HCT116 (cell line): ENCODE data around the gene ANXA2. TPM values are rescaled to one million over a fixed set of nuclear protein-coding genes. Genes with fewer than 3 reads are reported as not detected.

Source experiments
- ATAC-seq: fragments of 200-7000 bp; cut with Tn5 transposase; 2 replicates; pipeline ENCODE4 v1.9.1; 2020; ENCODE audit warnings: mild to moderate bottlenecking, moderate library complexity
- BruUV-seq: library from RNA; stranded (reverse); fragments of 400-500 nt; replicated peaks from 2 replicates; lab custom pipeline; 2021; lab: Mats Ljungman, UMichigan
- CTCF ChIA-PET: fragments of 300-600 bp; sonication (Branson Sonifier 250); formaldehyde crosslinking; loops from one replicate; lab custom pipeline; 2021; ENCODE audit warnings: antibody characterized with exemption; lab: Charles Lee
- POLR2A ChIA-PET: fragments of 300-600, 350-600 bp; sonication (Branson Sonifier 250); formaldehyde crosslinking; loops from one replicate; lab custom pipeline; 2021; ENCODE audit warnings: antibody characterized with exemption; lab: Charles Lee
- RAD21 ChIA-PET, 2 experiments: fragments of 300-600 bp; sonication (Branson Sonifier 250); formaldehyde crosslinking; loops; one replicate each; lab custom pipeline; 2023; ENCODE audit warnings: low total read pairs in 2 of 2; ENCODE audit not compliant: uncharacterized antibody in 2 of 2, unreplicated experiment in 2 of 2, low non-redundant PET in 1 of 2; lab: Charles Lee
- DNase-seq: peaks from one replicate; pipeline ENCODE4 v3.0.0-alpha.2; 2010; ENCODE audit warnings: low read depth, low spot score
- H2AFZ ChIP-seq: fragments of 200-600 bp; shearing (Covaris generic), sonication (generic); 2 replicates; pipeline ENCODE4 v1.6.1; 2017; ENCODE audit warnings: low read depth, mixed run types, mixed read lengths, antibody characterized with exemption, low read length; ENCODE audit not compliant: poor library complexity, severe bottlenecking
- H3K27ac ChIP-seq: 2 replicates; pipeline ENCODE4 v1.5.1; 2012; ENCODE audit warnings: low read depth, low read length
- H3K27me3 ChIP-seq: fragments of 200-600 bp; sonication (generic); 2 replicates; pipeline ENCODE4 v1.6.1; 2016; ENCODE audit warnings: mixed run types, low read length, mixed read lengths; ENCODE audit not compliant: insufficient read depth
- H3K36me3 ChIP-seq, 2 experiments: fragments of 200-500 bp in 1 of 2; fragments of 200-600 bp in 1 of 2; sonication (Bioruptor generic) in 1 of 2; sonication (generic) in 1 of 2; 2 replicates each; pipeline versions ENCODE4 v1.5.1 to v1.6.1; 2014 to 2016; ENCODE audit warnings: low read length in 2 of 2, inconsistent platforms in 1 of 2, mixed read lengths in 1 of 2, mixed run types in 1 of 2; ENCODE audit not compliant: insufficient read depth in 2 of 2, control insufficient read depth in 1 of 2
- H3K4me1 ChIP-seq, 2 experiments: fragments of 200-600 bp in 1 of 2; sonication (generic) in 1 of 2; 2 replicates each; pipeline versions ENCODE4 v1.5.1 to v1.6.1; 2012 to 2017; ENCODE audit warnings: low read length in 2 of 2, inconsistent platforms in 1 of 2, mild to moderate bottlenecking in 1 of 2, mixed read lengths in 1 of 2, mixed run types in 1 of 2, moderate library complexity in 1 of 2; ENCODE audit not compliant: insufficient read depth in 2 of 2, control insufficient read depth in 1 of 2
- H3K4me2 ChIP-seq: fragments of 200-600 bp; sonication (generic); 2 replicates; pipeline ENCODE4 v1.6.1; 2017; ENCODE audit warnings: mixed run types, low read length, mixed read lengths
- H3K4me3 ChIP-seq, 2 experiments: fragments of 200-600 bp in 1 of 2; sonication (generic) in 1 of 2; replicated peaks in 1 of 2; 2 replicates each; pipeline ENCODE4 v1.5.1; 2011 to 2016; ENCODE audit warnings: low read length in 2 of 2, control low read depth in 1 of 2, low read depth in 1 of 2, mild to moderate bottlenecking in 1 of 2, mixed read lengths in 1 of 2, mixed run types in 1 of 2
- H3K79me2 ChIP-seq: fragments of 200-600 bp; sonication (generic); 2 replicates; pipeline ENCODE4 v1.6.1; 2017; ENCODE audit warnings: mild to moderate bottlenecking, mixed run types, low read length, moderate library complexity, mixed read lengths; ENCODE audit not compliant: insufficient read depth
- H3K9ac ChIP-seq: fragments of 200-600 bp; sonication (generic); 2 replicates; pipeline ENCODE4 v1.6.1; 2016; ENCODE audit warnings: low read length, mixed read lengths
- H3K9me2 ChIP-seq: fragments of 200-600 bp; sonication (generic), shearing (Covaris generic); 2 replicates; pipeline ENCODE4 v1.6.1; 2017; ENCODE audit warnings: mixed run types, mild to moderate bottlenecking, moderate library complexity; ENCODE audit not compliant: insufficient read depth
- H3K9me3 ChIP-seq, 2 experiments: fragments of 200-500 bp in 1 of 2; fragments of 200-600 bp in 1 of 2; sonication (Bioruptor generic) in 1 of 2; sonication (generic) in 1 of 2; 2 replicates each; pipeline ENCODE4 v1.6.1; 2014 to 2017; ENCODE audit warnings: low read length in 2 of 2, mixed read lengths in 2 of 2, inconsistent platforms in 1 of 2, low read depth in 1 of 2, mild to moderate bottlenecking in 1 of 2, mixed run types in 1 of 2, moderate library complexity in 1 of 2; ENCODE audit not compliant: control insufficient read depth in 1 of 2, insufficient read depth in 1 of 2
- H4K20me1 ChIP-seq: fragments of 200-600 bp; sonication (generic), shearing (Covaris generic); 2 replicates; pipeline ENCODE4 v1.6.1; 2017; ENCODE audit warnings: mixed run types, mild to moderate bottlenecking, moderate library complexity; ENCODE audit not compliant: insufficient read depth
- CBX3 ChIP-seq: IDR thresholded peaks from 2 replicates; pipeline ENCODE4 v1.6.1; 2012; ENCODE audit warnings: low read depth
- CEBPB ChIP-seq: IDR thresholded peaks from 2 replicates; pipeline ENCODE4 v1.6.1; 2012; ENCODE audit warnings: low read depth
- EGR1 ChIP-seq: IDR thresholded peaks from 2 replicates; pipeline ENCODE4 v1.6.1; 2012; ENCODE audit warnings: low read depth
- ELF1 ChIP-seq: IDR thresholded peaks from 2 replicates; pipeline ENCODE4 v1.6.1; 2012; ENCODE audit warnings: low read depth, borderline replicate concordance
- EZH2 ChIP-seq: fragments of 200-600 bp; sonication (generic); IDR thresholded peaks from 2 replicates; pipeline ENCODE4 v1.6.1; 2017; ENCODE audit warnings: antibody characterized with exemption, mixed run types
- FOSL1 ChIP-seq: IDR thresholded peaks from 2 replicates; pipeline ENCODE4 v1.6.1; 2012; ENCODE audit warnings: low read depth
- JUND ChIP-seq: IDR thresholded peaks from 2 replicates; pipeline ENCODE4 v1.6.1; 2012
- POLR2AphosphoS5 ChIP-seq: IDR thresholded peaks from 2 replicates; pipeline ENCODE4 v1.6.1; 2011; ENCODE audit warnings: mild to moderate bottlenecking, low read depth, low read length, moderate library complexity
- RAD21 ChIP-seq: IDR thresholded peaks from 2 replicates; pipeline ENCODE4 v1.6.1; 2012; ENCODE audit warnings: low read depth, mild to moderate bottlenecking
- SRF ChIP-seq: IDR thresholded peaks from 2 replicates; pipeline ENCODE4 v1.6.1; 2012; ENCODE audit warnings: low read depth
- YY1 ChIP-seq: IDR thresholded peaks from 2 replicates; pipeline ENCODE4 v1.6.1; 2011; ENCODE audit warnings: low read length, low read depth, moderate library complexity, mild to moderate bottlenecking; ENCODE audit not compliant: insufficient replicate concordance; ENCODE audit errors: extremely low read depth
- ZFX ChIP-seq: fragments of 450-650 bp; IDR thresholded peaks from 2 replicates; pipeline ENCODE4 v1.6.1; 2017
- intact Hi-C: fragments of 100-400 bp; cut with micrococcal nuclease; formaldehyde crosslinking; loops from 2 replicates; pipeline ENCODE4 v1.10.0; 2022
- total RNA-seq: library from RNA; stranded (reverse); gene quantifications from one replicate; pipeline ENCODE4 v1.2.1, GENCODE V29; 2021; ENCODE audit not compliant: unreplicated experiment
- TF ChIP-seq, protein P1 (sequence below): IDR thresholded peaks from 2 replicates; pipeline ENCODE4 v1.6.1; 2012; ENCODE audit warnings: low read depth
- TF ChIP-seq, protein P2 (sequence below): IDR thresholded peaks from 2 replicates; pipeline ENCODE4 v1.6.1; 2011; ENCODE audit warnings: mild to moderate bottlenecking, low read length, moderate library complexity; ENCODE audit not compliant: insufficient replicate concordance; ENCODE audit errors: extremely low read depth
- TF ChIP-seq, protein P3 (sequence below), 3 experiments: fragments of 200-600 bp in 1 of 3; sonication (generic) in 1 of 3; IDR thresholded peaks in 2 of 3; conservative IDR thresholded peaks in 1 of 3; 2 replicates each; pipeline ENCODE4 v1.5.1; 2012 to 2017; ENCODE audit warnings: low read depth in 2 of 3, low read length in 2 of 3, antibody characterized with exemption in 1 of 3, borderline replicate concordance in 1 of 3, control low read depth in 1 of 3, mild to moderate bottlenecking in 1 of 3, mixed read lengths in 1 of 3, mixed run types in 1 of 3, moderate library complexity in 1 of 3; ENCODE audit not compliant: insufficient read depth in 1 of 3
- TF ChIP-seq, protein P4 (sequence below): IDR thresholded peaks from 2 replicates; pipeline ENCODE4 v1.6.1; 2012
- TF ChIP-seq, protein P5 (sequence below): IDR thresholded peaks from 2 replicates; pipeline ENCODE4 v1.6.1; 2012

Gene ANXA2
- total RNA-seq, 1 experiment from 2014 or later = 1,298 TPM

DNA sequence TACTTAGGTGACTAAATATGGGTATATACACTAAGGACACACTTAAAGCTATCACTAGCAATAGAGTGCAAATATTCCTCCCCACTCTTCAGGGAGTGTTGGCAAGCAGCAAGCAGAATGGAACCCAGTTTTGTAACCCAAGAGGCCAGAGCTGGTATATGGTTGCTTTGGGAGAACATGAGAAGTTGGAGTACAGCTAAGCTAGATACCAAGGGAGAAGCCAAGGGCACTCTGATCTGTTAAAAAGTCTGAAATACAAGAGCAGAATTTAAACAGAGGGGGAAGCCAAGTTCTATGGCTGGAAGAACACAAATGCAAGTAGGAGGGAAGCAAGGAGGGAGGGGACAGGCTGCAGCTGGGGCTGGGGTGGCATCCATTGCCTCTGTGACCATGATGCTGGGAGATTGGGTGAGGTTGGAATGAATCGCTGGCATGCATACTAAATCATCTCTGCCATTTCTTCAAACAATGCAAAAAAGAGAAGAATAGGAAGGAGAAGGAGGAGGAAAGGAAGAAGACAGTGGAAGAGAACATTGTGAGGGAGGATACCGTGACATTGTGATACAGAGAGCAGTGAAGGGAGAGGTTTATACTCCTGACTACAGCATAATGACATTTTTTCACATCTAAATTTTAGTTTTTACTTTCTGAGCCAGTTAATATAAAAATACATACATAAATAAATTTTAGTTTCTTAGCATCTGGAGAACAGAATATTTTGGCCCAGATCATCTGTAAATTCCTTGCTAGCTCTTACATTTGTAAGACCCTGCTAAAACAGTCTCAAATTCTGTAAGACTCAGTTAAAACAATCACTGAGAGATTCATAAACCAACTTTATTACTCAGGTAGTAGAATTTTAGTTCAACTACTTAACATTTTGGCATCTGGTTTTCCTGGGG is 9.0 kb upstream of the ANXA2 start:
- RAD21 ChIA-PET = no interaction called here
- H3K4me3 ChIP-seq = peak overlapping the region in 1 of 2 experiments; percentile 6; a peak in 2 of 4 replicates
- peaks cover 32 to 43% of the 10 kb centered on the region in 2 experiments for H3K4me1 ChIP-seq
- CTCF ChIA-PET = interaction anchor here (0.9 to 1.1 kb wide), 2 partner anchors 37 to 79 kb away, joined by 3 read pairs; no protein-coding TSS in a partner anchor
- H3K9me2 ChIP-seq = no peaks in the 10 kb centered on the region
- H3K4me2 ChIP-seq = peak overlapping the region; percentile 61
- H3K27ac ChIP-seq = peak overlapping the region; percentile 37; the same call in 1 of the 2 replicates
- no peaks in the 10 kb centered on the region for H3K79me2 ChIP-seq
- peak; percentile 40 for ATAC-seq
- intact Hi-C loops = no loop called here
- no TSS peak for BruUV-seq
- POLR2A ChIA-PET = interaction anchor here (0.9 to 4.7 kb wide), 5 partner anchors 9 to 32 kb away, joined by 3 to 38 read pairs (median 7); partner anchors contain the start of gene ANXA2
- H3K36me3 ChIP-seq = no peaks in the 10 kb centered on the region
- no peaks in the 10 kb centered on the region for H3K27me3 ChIP-seq
- peak overlapping the region; percentile 28; the same call in 1 of the 2 replicates for H3K9ac ChIP-seq
- no peaks in the 10 kb centered on the region for H3K9me3 ChIP-seq
- no peaks in the 10 kb centered on the region for H4K20me1 ChIP-seq
- DNase-seq = no peak
- H2AFZ ChIP-seq = peak overlapping the region; percentile 10
- TF ChIP-seq CEBPB (no peak), RAD21 (no peak), JUND (no peak), POLR2AphosphoS5 (no peak), YY1 (no peak), EGR1 (no peak), EZH2 (no peak), ELF1 (no peak), SRF (no peak), ZFX (no peak), CBX3 (no peak), FOSL1 (no peak)
- TF ChIP-seq, protein P1, sequence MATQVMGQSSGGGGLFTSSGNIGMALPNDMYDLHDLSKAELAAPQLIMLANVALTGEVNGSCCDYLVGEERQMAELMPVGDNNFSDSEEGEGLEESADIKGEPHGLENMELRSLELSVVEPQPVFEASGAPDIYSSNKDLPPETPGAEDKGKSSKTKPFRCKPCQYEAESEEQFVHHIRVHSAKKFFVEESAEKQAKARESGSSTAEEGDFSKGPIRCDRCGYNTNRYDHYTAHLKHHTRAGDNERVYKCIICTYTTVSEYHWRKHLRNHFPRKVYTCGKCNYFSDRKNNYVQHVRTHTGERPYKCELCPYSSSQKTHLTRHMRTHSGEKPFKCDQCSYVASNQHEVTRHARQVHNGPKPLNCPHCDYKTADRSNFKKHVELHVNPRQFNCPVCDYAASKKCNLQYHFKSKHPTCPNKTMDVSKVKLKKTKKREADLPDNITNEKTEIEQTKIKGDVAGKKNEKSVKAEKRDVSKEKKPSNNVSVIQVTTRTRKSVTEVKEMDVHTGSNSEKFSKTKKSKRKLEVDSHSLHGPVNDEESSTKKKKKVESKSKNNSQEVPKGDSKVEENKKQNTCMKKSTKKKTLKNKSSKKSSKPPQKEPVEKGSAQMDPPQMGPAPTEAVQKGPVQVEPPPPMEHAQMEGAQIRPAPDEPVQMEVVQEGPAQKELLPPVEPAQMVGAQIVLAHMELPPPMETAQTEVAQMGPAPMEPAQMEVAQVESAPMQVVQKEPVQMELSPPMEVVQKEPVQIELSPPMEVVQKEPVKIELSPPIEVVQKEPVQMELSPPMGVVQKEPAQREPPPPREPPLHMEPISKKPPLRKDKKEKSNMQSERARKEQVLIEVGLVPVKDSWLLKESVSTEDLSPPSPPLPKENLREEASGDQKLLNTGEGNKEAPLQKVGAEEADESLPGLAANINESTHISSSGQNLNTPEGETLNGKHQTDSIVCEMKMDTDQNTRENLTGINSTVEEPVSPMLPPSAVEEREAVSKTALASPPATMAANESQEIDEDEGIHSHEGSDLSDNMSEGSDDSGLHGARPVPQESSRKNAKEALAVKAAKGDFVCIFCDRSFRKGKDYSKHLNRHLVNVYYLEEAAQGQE = no peak
- TF ChIP-seq, protein P2, sequence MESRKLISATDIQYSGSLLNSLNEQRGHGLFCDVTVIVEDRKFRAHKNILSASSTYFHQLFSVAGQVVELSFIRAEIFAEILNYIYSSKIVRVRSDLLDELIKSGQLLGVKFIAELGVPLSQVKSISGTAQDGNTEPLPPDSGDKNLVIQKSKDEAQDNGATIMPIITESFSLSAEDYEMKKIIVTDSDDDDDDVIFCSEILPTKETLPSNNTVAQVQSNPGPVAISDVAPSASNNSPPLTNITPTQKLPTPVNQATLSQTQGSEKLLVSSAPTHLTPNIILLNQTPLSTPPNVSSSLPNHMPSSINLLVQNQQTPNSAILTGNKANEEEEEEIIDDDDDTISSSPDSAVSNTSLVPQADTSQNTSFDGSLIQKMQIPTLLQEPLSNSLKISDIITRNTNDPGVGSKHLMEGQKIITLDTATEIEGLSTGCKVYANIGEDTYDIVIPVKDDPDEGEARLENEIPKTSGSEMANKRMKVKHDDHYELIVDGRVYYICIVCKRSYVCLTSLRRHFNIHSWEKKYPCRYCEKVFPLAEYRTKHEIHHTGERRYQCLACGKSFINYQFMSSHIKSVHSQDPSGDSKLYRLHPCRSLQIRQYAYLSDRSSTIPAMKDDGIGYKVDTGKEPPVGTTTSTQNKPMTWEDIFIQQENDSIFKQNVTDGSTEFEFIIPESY = no peak
- TF ChIP-seq, protein P3, sequence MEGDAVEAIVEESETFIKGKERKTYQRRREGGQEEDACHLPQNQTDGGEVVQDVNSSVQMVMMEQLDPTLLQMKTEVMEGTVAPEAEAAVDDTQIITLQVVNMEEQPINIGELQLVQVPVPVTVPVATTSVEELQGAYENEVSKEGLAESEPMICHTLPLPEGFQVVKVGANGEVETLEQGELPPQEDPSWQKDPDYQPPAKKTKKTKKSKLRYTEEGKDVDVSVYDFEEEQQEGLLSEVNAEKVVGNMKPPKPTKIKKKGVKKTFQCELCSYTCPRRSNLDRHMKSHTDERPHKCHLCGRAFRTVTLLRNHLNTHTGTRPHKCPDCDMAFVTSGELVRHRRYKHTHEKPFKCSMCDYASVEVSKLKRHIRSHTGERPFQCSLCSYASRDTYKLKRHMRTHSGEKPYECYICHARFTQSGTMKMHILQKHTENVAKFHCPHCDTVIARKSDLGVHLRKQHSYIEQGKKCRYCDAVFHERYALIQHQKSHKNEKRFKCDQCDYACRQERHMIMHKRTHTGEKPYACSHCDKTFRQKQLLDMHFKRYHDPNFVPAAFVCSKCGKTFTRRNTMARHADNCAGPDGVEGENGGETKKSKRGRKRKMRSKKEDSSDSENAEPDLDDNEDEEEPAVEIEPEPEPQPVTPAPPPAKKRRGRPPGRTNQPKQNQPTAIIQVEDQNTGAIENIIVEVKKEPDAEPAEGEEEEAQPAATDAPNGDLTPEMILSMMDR (IDR thresholded peaks at IDR 0.05 in 2 of 3, conservative IDR thresholded peaks at IDR 0.05 in 1 of 3; ENCODE audit: borderline replicate concordance in 1 of 3, insufficient read depth in 1 of 3, low read depth in 2 of 3, low read length in 2 of 3) = no peak
- TF ChIP-seq, protein P4, sequence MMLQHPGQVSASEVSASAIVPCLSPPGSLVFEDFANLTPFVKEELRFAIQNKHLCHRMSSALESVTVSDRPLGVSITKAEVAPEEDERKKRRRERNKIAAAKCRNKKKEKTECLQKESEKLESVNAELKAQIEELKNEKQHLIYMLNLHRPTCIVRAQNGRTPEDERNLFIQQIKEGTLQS = no peak
- TF ChIP-seq, protein P5, sequence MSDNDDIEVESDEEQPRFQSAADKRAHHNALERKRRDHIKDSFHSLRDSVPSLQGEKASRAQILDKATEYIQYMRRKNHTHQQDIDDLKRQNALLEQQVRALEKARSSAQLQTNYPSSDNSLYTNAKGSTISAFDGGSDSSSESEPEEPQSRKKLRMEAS = no peak
